ENCODE results near the gene TP53BP2.
A peak's percentile ranks its signal among the peaks of the same experiment; 100 is the strongest.
"Not testable (repeated sequence)": the region's sequence is repeated elsewhere in the genome, so short reads cannot be mapped to it uniquely, and the experiment has no call there.

Gene TP53BP2

GRCh38 chr1:223760833-223761232, 84.9 kb downstream of the TP53BP2 start:
- DNase-seq = no peak

GRCh38 chr1:223759273-223759672, 86.5 kb downstream of the TP53BP2 start:
- no peak for DNase-seq

GRCh38 chr1:223758734-223759133, 87.0 kb downstream of the TP53BP2 start:
- DNase-seq = no peak

- DNase-seq = no peak
Measured at GRCh38 chr1:223756806-223757700, 88.7 kb downstream of the TP53BP2 start.

GRCh38 chr1:223755992-223756775, 89.6 kb downstream of the TP53BP2 start:
- DNase-seq = no peak

- no peak for DNase-seq
Measured at GRCh38 chr1:223755432-223755792, 90.3 kb downstream of the TP53BP2 start.

- no peak for DNase-seq
Measured at GRCh38 chr1:223754681-223755431, 90.9 kb downstream of the TP53BP2 start.

- no peak for DNase-seq
Measured at GRCh38 chr1:223752721-223753515, 92.8 kb downstream of the TP53BP2 start.

GRCh38 chr1:223751696-223752095, 94.1 kb downstream of the TP53BP2 start:
- no peak for DNase-seq

- no peak for DNase-seq
Measured at GRCh38 chr1:223750730-223751570, 94.8 kb downstream of the TP53BP2 start.

GRCh38 chr1:223748773-223749733, 96.7 kb downstream of the TP53BP2 start:
- DNase-seq = peak; percentile 56

- DNase-seq = no peak
Measured at GRCh38 chr1:223748405-223748772, 97.4 kb downstream of the TP53BP2 start.

GRCh38 chr1:223747838-223748335, 97.9 kb downstream of the TP53BP2 start:
- DNase-seq = no peak

- DNase-seq = no peak
Measured at GRCh38 chr1:223745731-223746130, 100.0 kb downstream of the TP53BP2 start.

- no peak for DNase-seq
Measured at GRCh38 chr1:223742856-223743517, 102.8 kb downstream of the TP53BP2 start.

- no peak for DNase-seq
Measured at GRCh38 chr1:223741861-223742260, 103.9 kb downstream of the TP53BP2 start.

- DNase-seq = not testable (repeated sequence)
Measured at GRCh38 chr1:223740038-223740736, 105.6 kb downstream of the TP53BP2 start.

GRCh38 chr1:223739366-223740037, 106.2 kb downstream of the TP53BP2 start:
- no peak for DNase-seq
